HAP-1 (cell line): ENCODE data around the gene RBM8A.

Experiments
- DNase-seq, 2 experiments: peaks; one replicate each; pipeline ENCODE4 v3.0.0-alpha.2; 2016 to 2020; ENCODE audit warnings: low spot score in 2 of 2
- H3K27me3 ChIP-seq: fragments of 250-450 bp; sonication (Bioruptor Pico); 2 replicates; pipeline ENCODE4 v1.5.1; 2020; ENCODE audit warnings: low read depth, mild to moderate bottlenecking, moderate library complexity
- H3K36me3 ChIP-seq: fragments of 250-450 bp; sonication (Bioruptor Pico); replicated peaks from 2 replicates; pipeline ENCODE4 v1.5.1; 2020; ENCODE audit warnings: mild to moderate bottlenecking
- H3K4me1 ChIP-seq: fragments of 250-450 bp; sonication (Bioruptor Pico); 2 replicates; pipeline ENCODE4 v1.5.1; 2020; ENCODE audit warnings: mild to moderate bottlenecking
- H3K4me3 ChIP-seq: fragments of 250-450 bp; sonication (Bioruptor Pico); 2 replicates; pipeline ENCODE4 v1.5.1; 2020; ENCODE audit warnings: mild to moderate bottlenecking, moderate library complexity
- H3K9me3 ChIP-seq: fragments of 250-450 bp; sonication (Bioruptor Pico); 2 replicates; pipeline ENCODE4 v1.5.1; 2020; ENCODE audit warnings: mild to moderate bottlenecking, moderate library complexity
- in situ Hi-C: fragments of 300-500 bp; cut with MboI; formaldehyde crosslinking; loops from 3 replicates; pipeline ENCODE4 v1.14.3; 2020; ENCODE audit warnings: low sequenced_read_pairs, inconsistent platforms, mixed read lengths

The RBM8A gene

GRCh38 chr1:145961109-145961424 lies 33.8 kb upstream of the RBM8A start:
- H3K4me1 ChIP-seq: peaks cover 45% of the 10 kb centered on the region
- in situ Hi-C loops: loop anchor here (5.0 kb wide), 1 partner anchor 34 kb away; the partner anchor contains the start of gene RBM8A
- H3K4me3 ChIP-seq: peak overlapping the region; percentile 48
- no peaks in the 10 kb centered on the region for H3K27me3 ChIP-seq
- H3K36me3 ChIP-seq: no peaks in the 10 kb centered on the region
- H3K9me3 ChIP-seq: no peaks in the 10 kb centered on the region
- DNase-seq: no peak

DNA sequence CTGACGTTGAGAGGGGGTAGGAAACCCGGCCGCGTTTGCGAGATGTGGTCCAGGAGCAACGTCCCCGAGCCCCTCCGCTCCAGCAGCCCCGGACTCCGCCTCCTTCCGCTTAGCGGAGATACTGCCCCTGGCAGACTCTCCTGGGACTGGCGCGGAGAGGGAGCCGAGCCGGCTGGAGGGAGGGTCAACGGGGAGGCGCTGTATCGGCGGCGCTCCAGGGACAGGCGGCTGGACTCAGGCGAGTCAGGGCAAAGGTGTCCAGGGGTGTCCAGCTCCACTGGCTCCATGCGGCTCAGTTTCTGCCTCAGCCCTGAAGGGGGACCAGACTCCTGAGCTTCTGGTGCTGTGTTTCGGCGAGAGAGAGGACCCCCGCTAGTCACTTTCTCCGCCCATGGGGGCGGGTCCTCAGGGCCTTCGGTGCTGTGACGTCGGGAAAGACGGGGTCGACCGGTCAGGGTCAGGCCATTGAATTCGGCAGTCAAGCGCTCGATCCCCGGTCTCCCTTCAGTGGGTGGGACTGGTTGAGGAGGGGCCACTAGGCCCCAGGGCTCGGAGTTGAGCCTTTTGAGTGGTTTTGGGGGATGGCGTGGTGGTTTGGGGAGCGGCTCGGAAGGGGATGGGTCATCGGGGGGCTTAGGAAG lies 33.3 kb upstream of the RBM8A start:
- Histone ChIP-seq H3K27me3 (no peaks in the 10 kb centered on the region), H3K4me1 (peaks cover 46% of the 10 kb centered on the region), H3K4me3 (peak overlapping the region; percentile 48), H3K36me3 (no peaks in the 10 kb centered on the region), H3K9me3 (no peaks in the 10 kb centered on the region)
- DNase-seq: peak; percentile 71 to 92
- in situ Hi-C loops: loop anchor here (5.0 kb wide), 1 partner anchor 33 kb away; the partner anchor contains the start of gene RBM8A

DNA sequence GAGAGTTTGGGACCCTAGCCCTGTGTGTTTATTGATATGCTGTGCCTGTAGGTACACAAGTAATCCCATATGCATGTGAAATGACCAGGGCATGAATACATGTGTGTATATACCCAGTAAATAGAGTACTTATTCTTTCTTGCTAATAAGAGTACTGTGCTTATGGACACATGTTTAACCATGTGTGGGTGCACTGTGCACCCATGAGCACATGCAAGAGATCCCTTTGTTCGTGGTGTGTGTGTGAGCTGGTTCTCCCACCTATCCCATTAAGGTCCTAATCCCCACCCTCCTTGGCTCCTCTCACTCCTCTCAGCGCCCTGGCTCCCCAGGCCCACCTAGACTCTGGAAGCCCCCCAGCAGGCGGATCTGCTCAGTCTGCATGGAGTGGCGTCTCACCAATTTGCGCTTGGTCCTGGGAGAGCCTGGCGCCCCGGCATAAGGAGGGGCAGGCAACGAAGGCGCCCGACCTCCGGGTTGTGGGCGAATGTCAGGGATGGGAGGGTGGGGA lies 32.7 kb upstream of the RBM8A start:
- H3K4me1 ChIP-seq: peaks cover 46% of the 10 kb centered on the region
- H3K27me3 ChIP-seq: no peaks in the 10 kb centered on the region
- H3K36me3 ChIP-seq: no peaks in the 10 kb centered on the region
- in situ Hi-C loops: loop anchor here (5.0 kb wide), 1 partner anchor 33 kb away; the partner anchor contains the start of gene RBM8A
- DNase-seq: no peak
- H3K4me3 ChIP-seq: peak overlapping the region; percentile 48
- H3K9me3 ChIP-seq: no peaks in the 10 kb centered on the region

GRCh38 chr1:145959333-145959732 lies 32.0 kb upstream of the RBM8A start:
- no peaks in the 10 kb centered on the region for H3K27me3 ChIP-seq
- peaks cover 46% of the 10 kb centered on the region for H3K4me1 ChIP-seq
- no peak overlapping the region for H3K4me3 ChIP-seq
- H3K9me3 ChIP-seq: no peaks in the 10 kb centered on the region
- in situ Hi-C loops: no loop called here
- DNase-seq: no peak
- H3K36me3 ChIP-seq: no peaks in the 10 kb centered on the region

- Histone ChIP-seq H3K27me3 (no peaks in the 10 kb centered on the region), H3K36me3 (no peaks in the 10 kb centered on the region), H3K9me3 (no peaks in the 10 kb centered on the region), H3K4me1 (peaks cover 41% of the 10 kb centered on the region), H3K4me3 (no peak overlapping the region)
- no peak for DNase-seq
- in situ Hi-C loops: no loop called here
Measured at GRCh38 chr1:145958734-145959133, 31.4 kb upstream of the RBM8A start.

DNA sequence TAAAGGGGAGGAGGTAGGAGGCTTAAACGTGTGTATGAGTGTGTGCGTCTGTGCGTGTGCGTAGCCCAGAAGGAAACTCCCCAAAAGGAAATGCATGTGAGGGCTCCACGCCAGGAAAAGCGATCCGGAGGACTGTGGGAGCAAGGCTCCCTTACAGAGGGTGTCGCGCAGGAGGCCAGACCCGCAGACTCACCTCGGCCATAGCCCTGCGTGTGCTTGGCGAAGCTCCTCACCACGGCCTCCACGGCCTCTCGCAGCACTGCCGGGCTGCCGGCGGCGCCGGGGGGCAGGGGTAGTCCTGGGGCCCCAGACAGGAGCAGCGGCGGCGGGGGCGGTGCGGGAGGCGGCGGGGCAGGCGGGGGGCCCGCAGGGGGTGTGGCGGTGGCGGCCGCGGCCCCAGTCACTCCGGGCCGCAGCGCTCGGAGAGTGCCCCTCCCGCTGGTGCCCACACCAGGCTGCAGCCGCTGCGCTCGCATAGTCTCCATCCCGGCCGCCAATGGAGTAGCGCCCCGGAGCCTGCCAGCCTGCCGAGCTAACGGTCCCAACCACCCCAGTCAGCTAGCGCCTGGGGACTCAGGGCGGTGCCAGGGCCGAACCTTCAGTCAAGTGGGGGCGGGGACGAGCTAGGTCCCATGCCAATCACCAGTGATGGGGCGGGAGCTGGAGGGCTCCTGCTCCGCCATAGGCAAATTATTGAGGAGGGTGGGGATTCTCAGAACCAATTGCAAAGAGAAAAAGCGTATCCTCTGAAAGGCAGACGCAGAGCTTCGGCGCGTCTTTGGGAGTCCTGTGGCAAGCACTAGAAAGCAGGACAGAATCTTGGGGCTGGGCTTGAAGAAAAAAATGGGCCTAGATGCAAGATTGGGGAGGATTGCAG lies 30.4 kb upstream of the RBM8A start, which contains the start of gene LIX1L:
TSS of gene LIX1L (minus strand) at position 575 of the 877 bp plus-strand sequence. CDS start at position 485, 90 bp downstream.
- H3K4me1 ChIP-seq: peaks cover 31% of the 10 kb centered on the region
- H3K9me3 ChIP-seq: no peaks in the 10 kb centered on the region
- peak within 1 kb of the TSS; percentile 46 for H3K4me3 ChIP-seq
- peak; percentile 98 to 99 for DNase-seq
- H3K36me3 ChIP-seq: no peaks in the 10 kb centered on the region
- no peaks in the 10 kb centered on the region for H3K27me3 ChIP-seq
- in situ Hi-C loops: no loop called here

DNA sequence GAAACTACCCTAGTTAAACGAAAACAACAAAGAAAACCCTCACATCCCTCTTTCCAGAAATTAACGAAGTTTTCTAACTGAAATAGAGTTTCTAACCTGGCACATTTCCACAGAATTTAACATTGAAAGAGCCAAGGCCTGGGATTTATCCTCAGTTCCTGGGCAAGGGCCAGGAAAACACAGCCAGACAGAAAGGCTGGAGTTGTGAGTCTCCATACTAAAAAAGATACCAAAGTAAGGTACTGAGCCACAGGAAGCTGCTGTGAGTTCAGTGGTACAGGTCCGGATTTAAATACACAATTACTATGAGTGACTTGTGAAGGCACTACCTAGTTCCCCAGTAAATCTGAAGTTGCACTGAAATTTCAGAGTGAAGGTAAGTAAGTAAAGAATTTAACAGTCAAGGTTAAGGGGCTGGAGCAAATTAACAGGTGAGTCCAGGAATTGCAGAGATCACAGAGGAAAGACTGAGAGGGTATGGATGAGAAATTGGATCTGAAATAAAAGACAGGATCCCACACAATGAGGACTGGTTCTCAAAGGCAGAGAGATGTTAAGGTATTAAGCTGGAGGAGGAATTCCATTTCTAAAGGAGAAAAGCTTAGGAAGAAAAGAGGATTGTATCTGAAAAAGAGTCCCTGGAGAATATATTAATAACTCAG lies 29.6 kb upstream of the RBM8A start:
- peak in 1 of 2 experiments; percentile 87 for DNase-seq
- H3K27me3 ChIP-seq: no peaks in the 10 kb centered on the region
- in situ Hi-C loops: no loop called here
- H3K4me1 ChIP-seq: peaks cover 28% of the 10 kb centered on the region
- H3K9me3 ChIP-seq: no peaks in the 10 kb centered on the region
- no peaks in the 10 kb centered on the region for H3K36me3 ChIP-seq
- H3K4me3 ChIP-seq: peak overlapping the region; percentile 46

DNA sequence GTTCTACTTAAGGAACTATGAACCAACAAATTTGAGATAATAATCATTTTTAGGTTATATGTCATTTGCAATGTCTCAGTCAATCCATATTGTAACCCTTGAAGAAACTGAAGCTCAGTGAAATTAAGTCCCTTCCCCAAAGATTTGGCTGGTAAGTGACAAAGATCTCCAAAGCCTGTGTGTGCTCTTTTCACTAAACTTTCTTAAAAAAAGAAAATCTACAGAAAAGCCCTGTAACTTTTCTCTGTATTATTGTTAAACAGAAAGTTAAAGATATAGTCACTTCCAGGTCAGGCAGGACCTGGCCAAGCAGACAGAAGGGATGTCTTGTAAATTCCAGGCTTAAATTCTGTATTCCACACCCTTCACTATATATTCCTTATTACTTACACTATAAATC lies 29.1 kb upstream of the RBM8A start:
- H3K27me3 ChIP-seq: no peaks in the 10 kb centered on the region
- DNase-seq: no peak
- H3K9me3 ChIP-seq: no peaks in the 10 kb centered on the region
- in situ Hi-C loops: no loop called here
- peak overlapping the region; percentile 46 for H3K4me3 ChIP-seq
- peaks cover 23% of the 10 kb centered on the region for H3K4me1 ChIP-seq
- H3K36me3 ChIP-seq: no peaks in the 10 kb centered on the region

DNA sequence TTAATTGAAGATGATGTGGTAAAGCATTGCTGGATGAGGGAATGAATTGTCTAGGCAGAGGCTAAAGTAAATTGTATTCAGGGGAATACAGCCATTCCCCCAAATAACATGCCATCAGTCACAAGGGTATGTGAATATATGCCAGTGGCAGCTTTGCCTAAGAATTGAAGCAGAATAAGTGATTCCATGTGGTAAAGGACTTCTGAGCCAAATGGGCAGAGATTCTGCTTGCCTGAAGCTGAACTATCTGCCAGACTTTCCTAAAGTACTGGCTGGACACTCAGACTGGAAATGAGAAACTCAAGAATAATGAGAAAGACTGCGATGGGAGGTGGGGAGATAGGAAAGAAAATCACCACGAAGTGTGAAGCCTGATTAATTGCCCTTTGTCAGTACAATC lies 28.2 kb upstream of the RBM8A start:
- no peaks in the 10 kb centered on the region for H3K27me3 ChIP-seq
- H3K4me1 ChIP-seq: peaks cover 16% of the 10 kb centered on the region
- no peaks in the 10 kb centered on the region; the same call in 1 of the 2 replicates for H3K36me3 ChIP-seq
- H3K9me3 ChIP-seq: no peaks in the 10 kb centered on the region
- in situ Hi-C loops: no loop called here
- no peak for DNase-seq
- H3K4me3 ChIP-seq: no peak overlapping the region

DNA sequence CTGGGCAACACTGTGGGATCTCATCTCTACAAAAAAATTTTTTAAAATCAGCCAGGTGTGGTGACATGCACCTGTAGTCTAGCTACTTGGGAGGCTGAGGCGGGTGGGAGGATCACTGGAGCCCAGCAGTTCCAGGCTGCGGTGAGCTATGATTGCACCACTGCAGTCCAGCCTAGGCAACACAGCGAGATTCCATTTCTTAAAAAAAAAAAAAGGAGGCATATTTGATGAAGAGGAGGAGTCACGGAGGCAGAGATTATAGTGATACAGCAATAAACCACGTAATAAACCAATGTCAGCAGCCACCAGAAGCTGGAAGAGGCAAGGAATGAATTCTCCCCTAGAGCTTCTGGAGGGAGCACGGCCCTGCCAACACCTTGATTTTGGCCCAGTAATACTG lies 26.6 kb upstream of the RBM8A start:
- in situ Hi-C loops: no loop called here
- Histone ChIP-seq H3K4me1 (peaks cover 16% of the 10 kb centered on the region), H3K4me3 (no peak overlapping the region), H3K36me3 (no peaks in the 10 kb centered on the region; the same call in 1 of the 2 replicates), H3K9me3 (no peaks in the 10 kb centered on the region), H3K27me3 (no peaks in the 10 kb centered on the region)
- DNase-seq: no peak

GRCh38 chr1:145952903-145953302 lies 25.6 kb upstream of the RBM8A start:
- Histone ChIP-seq H3K27me3 (no peaks in the 10 kb centered on the region), H3K4me3 (no peak overlapping the region), H3K9me3 (no peaks in the 10 kb centered on the region), H3K4me1 (peaks cover 10% of the 10 kb centered on the region), H3K36me3 (no peaks in the 10 kb centered on the region; the same call in 1 of the 2 replicates)
- in situ Hi-C loops: no loop called here
- DNase-seq: no peak

DNA sequence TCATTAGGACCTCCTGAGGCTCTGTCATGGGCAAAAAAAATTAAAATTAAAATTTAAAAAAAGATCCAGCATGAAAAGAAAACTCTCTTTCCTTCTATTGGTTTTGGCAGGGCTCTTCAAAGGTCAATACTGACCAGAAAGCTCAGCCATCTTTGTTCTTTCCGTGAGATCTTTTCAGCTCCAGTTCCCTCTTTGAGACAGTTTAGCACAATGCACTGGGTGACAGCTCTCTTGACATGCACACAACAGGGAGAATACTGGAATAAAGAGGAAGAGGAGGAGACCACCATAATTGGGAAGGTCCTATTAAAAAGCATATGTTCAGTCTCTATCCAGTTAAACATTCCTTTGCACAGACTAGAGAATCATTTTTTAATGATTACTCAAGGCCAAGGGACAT lies 24.2 kb upstream of the RBM8A start:
- in situ Hi-C loops: no loop called here
- no peaks in the 10 kb centered on the region for H3K27me3 ChIP-seq
- peaks cover 9% of the 10 kb centered on the region for H3K36me3 ChIP-seq
- peaks cover 6% of the 10 kb centered on the region for H3K4me1 ChIP-seq
- no peak for DNase-seq
- H3K9me3 ChIP-seq: no peaks in the 10 kb centered on the region
- no peak overlapping the region for H3K4me3 ChIP-seq

GRCh38 chr1:145949219-145949618 lies 21.9 kb upstream of the RBM8A start:
- no peaks in the 10 kb centered on the region for H3K27me3 ChIP-seq
- H3K4me3 ChIP-seq: no peak overlapping the region
- no peaks in the 10 kb centered on the region; the same call in 1 of the 2 replicates for H3K4me1 ChIP-seq
- in situ Hi-C loops: no loop called here
- peaks cover 12% of the 10 kb centered on the region for H3K36me3 ChIP-seq
- H3K9me3 ChIP-seq: no peaks in the 10 kb centered on the region
- DNase-seq: no peak
